GM20000 (cell line): Measurements from ENCODE around the gene TSR3.

Experiments
- DNase-seq: peaks from one replicate; pipeline ENCODE4 v3.0.0; 2012; ENCODE audit warnings: low spot score
- TF ChIP-seq, protein P1 (sequence below): IDR thresholded peaks from 2 replicates; pipeline ENCODE4 v1.5.1; 2012; ENCODE audit warnings: mild to moderate bottlenecking, control low read depth; ENCODE audit errors: extremely low read depth, missing control alignments

TSR3 gene

DNA sequence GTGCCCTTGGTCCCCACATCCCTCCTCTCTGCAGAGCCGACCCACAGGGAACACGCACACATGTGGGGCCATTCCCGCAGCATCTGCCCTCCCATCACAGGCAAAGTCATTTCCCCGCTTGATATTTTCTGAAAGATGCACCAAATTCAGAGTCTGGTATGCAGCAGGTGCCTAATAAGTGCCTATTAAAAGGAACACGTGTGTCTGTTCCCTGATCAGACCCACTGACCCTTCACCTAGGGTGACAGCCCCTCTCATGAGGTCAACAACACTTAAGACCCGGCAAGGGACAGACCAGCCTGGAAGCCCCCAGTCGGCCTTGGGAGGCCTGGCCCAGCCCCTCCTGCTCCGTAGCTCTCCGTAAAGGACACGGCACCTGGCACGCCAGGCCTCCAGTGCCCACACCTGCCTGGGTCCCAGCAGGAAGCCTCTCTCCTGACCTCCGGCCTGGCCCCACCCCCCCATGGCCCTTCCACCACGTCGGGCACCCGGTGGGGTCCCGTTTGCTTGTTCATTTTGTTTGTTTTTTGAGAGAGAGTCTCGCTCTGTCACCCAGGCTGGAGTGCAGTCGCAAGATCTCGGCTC lies 42.8 kb upstream of the TSR3 start:
- no peak for DNase-seq
- TF ChIP-seq, protein P1, sequence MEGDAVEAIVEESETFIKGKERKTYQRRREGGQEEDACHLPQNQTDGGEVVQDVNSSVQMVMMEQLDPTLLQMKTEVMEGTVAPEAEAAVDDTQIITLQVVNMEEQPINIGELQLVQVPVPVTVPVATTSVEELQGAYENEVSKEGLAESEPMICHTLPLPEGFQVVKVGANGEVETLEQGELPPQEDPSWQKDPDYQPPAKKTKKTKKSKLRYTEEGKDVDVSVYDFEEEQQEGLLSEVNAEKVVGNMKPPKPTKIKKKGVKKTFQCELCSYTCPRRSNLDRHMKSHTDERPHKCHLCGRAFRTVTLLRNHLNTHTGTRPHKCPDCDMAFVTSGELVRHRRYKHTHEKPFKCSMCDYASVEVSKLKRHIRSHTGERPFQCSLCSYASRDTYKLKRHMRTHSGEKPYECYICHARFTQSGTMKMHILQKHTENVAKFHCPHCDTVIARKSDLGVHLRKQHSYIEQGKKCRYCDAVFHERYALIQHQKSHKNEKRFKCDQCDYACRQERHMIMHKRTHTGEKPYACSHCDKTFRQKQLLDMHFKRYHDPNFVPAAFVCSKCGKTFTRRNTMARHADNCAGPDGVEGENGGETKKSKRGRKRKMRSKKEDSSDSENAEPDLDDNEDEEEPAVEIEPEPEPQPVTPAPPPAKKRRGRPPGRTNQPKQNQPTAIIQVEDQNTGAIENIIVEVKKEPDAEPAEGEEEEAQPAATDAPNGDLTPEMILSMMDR = no peak

DNA sequence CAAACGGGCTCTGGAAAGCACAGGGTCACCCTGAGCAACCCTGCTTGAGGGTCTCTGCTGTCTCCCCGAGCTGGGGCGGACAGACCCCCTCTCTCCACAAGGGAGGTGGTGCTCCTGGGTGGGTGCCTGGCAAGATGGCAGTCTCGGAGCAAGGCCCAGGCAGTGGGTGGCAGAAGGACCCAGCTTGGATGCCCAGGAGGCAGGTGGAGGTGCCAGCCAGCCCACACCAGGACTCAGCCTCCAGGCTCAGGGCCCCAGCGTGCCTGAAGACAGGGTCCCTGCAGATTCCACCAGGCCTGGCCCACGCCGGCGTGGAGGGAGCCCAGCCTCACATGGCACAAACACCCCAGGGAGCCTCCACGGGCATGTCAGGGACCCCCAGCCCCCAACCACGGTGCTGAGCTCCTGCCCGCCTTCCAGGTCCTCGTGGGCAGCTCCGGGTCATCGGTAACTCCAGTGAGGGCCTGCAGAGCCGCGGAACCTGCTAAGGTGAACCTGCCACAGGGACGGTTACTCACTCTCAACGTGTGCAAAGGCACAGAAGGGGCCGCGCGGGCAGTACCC lies 42.0 kb upstream of the TSR3 start:
- TF ChIP-seq, protein P1 = no peak
- no peak for DNase-seq

GRCh38 chr16:1392826-1393225 lies 41.1 kb upstream of the TSR3 start:
- TF ChIP-seq, protein P1 = no peak
- DNase-seq = no peak

GRCh38 chr16:1390239-1390779 lies 38.6 kb upstream of the TSR3 start:
- no peak for DNase-seq
- TF ChIP-seq, protein P1 = no peak

DNA sequence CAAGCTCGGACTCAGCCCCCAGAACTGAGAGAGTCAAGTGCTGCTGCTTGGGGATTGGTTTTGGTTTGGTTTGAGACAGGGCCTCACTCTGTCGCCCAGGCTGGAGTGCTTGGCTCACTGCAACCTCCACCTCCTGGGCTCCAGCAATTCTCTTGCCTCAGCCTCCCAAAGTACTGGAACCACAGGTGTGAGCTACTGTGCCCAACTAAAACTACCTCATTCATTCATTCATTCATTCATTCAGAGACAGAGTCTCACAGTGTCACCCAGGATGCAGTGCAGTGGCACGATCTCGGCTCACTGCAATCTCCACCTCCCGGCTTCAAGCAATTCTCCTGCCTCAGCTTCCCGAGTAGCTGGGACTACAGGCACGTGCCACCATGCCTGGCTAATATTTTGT lies 38.1 kb upstream of the TSR3 start:
- TF ChIP-seq, protein P1 = no peak
- no peak for DNase-seq

GRCh38 chr16:1387331-1387730 lies 35.7 kb upstream of the TSR3 start:
- no peak for DNase-seq
- TF ChIP-seq, protein P1 = no peak

DNA sequence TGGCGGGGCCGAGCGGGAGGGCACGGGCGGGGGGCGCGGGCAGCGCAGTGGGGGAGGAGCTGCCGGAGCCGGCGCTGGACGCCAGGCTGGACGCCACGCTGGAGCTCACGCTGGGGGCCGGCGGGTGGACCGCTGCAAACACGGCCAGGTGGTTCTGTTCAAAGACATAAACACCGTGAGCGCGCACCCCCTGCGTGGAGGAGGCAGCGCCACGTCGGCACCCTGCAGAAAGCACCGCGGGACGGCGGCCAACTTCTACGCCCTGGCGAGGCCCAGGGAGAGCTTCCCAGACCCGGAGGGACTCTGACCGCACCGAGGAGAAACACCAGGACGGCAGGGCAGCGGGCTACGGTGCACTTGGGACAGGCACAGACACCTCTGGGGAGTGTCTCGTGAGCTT lies 33.6 kb upstream of the TSR3 start:
- DNase-seq = no peak
- TF ChIP-seq, protein P1 = no peak
